ENCODE data around the gene PICALM. TPM values are rescaled to one million over a fixed set of nuclear protein-coding genes. Genes with fewer than 3 reads are reported as not detected.

PICALM gene
- total and polyA plus RNA-seq, 9 of the 15 experiments (the other 6 are each of a cell fraction or from before 2014, with no cell fraction given): 41.3 to 990 (median 309) TPM

- TF ChIP-seq MGA (IDR thresholded peaks at IDR 0.05): no peak
- no peak for TF ChIP-seq ZNF143 (CRISPR knock-in tag; IDR thresholded peaks at IDR 0.05)
- TF ChIP-seq ZBTB5 (IDR thresholded peaks at IDR 0.05): no peak
- TF ChIP-seq ZNF77 (CRISPR knock-in tag; IDR thresholded peaks at IDR 0.05): no peak
- TF ChIP-seq SRSF9 (IDR thresholded peaks at IDR 0.05; ENCODE audit: borderline replicate concordance, low read depth, low read length): no peak
- no peak for TF ChIP-seq MYNN (IDR thresholded peaks at IDR 0.05)
- TF ChIP-seq MYNN (CRISPR knock-in tag; IDR thresholded peaks at IDR 0.05): no peak
- TF ChIP-seq SAFB2 (IDR thresholded peaks at IDR 0.05; ENCODE audit: borderline replicate concordance, low read depth, low read length, severe bottlenecking): no peak
- no peak for TF ChIP-seq ESRRA (IDR thresholded peaks at IDR 0.05; ENCODE audit: borderline replicate concordance, low read depth)
- TF ChIP-seq ZNF507 (tag; conservative IDR thresholded peaks at IDR 0.05): no peak
- no peak for TF ChIP-seq POLR2B (IDR thresholded peaks at IDR 0.05; ENCODE audit: low read depth, partially characterized antibody)
- no peak for TF ChIP-seq ZNF639 (CRISPR knock-in tag; conservative IDR thresholded peaks at IDR 0.05 in 1 of 2, IDR thresholded peaks at IDR 0.05 in 1 of 2)
- no peak for TF ChIP-seq OTX1 (CRISPR knock-in tag; IDR thresholded peaks at IDR 0.05)
- no peak for TF ChIP-seq KAT8 (IDR thresholded peaks at IDR 0.05; ENCODE audit: low read depth)
Observed at GRCh38 chr11:86091566-86091965, 22.7 kb upstream of the PICALM start (continued).

All from K562 (cell line).